GM10266 (cell line): Measurements from ENCODE around the gene DLX5.

Experiments used
- DNase-seq: peaks from one replicate; pipeline ENCODE4 v3.0.0; 2012; ENCODE audit errors: extremely low spot score
- CTCF ChIP-seq: IDR thresholded peaks from 2 replicates; pipeline ENCODE4 v1.5.1; 2012; ENCODE audit warnings: mild to moderate bottlenecking, low read depth; ENCODE audit not compliant: control insufficient read depth, insufficient read depth; ENCODE audit errors: missing control alignments

Gene DLX5

GRCh38 chr7:97016381-97017191 is 8.0 kb downstream of the DLX5 start:
- DNase-seq: peak; percentile 20
- no peak for TF ChIP-seq CTCF

GRCh38 chr7:97015756-97016380 is 8.8 kb downstream of the DLX5 start:
- TF ChIP-seq CTCF: no peak
- no peak for DNase-seq

- no peak for TF ChIP-seq CTCF
- no peak for DNase-seq
Measured at GRCh38 chr7:97015279-97015678, 9.4 kb downstream of the DLX5 start.

DNA sequence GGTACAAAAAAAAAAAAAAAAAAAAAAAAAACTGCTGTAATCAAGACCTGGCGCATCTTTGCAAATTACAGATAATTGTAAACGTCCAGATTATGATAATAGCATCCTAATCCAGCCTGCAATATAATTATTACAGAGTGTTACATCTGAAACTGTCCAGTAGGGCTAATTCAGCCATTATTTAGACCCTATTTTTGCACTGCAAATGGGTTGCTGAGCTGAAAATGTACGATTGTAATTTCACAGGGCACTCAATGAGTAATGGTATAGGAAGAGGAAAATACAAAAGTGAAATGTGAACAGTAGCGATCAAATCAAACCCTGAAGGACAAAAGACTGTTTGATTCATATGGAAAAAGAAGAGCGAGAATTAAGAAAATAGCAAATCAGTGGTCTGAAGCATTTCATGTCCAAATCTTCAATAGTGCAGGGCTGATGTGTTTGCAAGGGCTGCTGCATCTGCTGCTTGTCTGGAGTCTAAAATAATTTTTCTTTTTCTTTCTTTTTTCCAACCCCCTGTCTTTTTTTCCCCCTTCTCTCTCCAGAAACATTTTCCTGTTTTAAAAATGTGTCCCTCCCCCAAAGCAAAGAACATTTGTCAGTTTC is 10.4 kb downstream of the DLX5 start:
- no peak for TF ChIP-seq CTCF
- no peak for DNase-seq

- TF ChIP-seq CTCF: no peak
- DNase-seq: no peak
Measured at GRCh38 chr7:97013845-97014134, 10.8 kb downstream of the DLX5 start.

- TF ChIP-seq CTCF: no peak
- no peak for DNase-seq
Measured at GRCh38 chr7:97013134-97013844, 11.3 kb downstream of the DLX5 start.
